Fibroblast of skin of left biceps (primary cell): ENCODE measurements around the gene ARHGAP45.

Experiments used
- DNase-seq, 2 experiments: peaks; one replicate each; pipeline ENCODE4 v3.0.0-alpha.2; 2013; ENCODE audit warnings: low read depth in 2 of 2

ARHGAP45 gene

DNA sequence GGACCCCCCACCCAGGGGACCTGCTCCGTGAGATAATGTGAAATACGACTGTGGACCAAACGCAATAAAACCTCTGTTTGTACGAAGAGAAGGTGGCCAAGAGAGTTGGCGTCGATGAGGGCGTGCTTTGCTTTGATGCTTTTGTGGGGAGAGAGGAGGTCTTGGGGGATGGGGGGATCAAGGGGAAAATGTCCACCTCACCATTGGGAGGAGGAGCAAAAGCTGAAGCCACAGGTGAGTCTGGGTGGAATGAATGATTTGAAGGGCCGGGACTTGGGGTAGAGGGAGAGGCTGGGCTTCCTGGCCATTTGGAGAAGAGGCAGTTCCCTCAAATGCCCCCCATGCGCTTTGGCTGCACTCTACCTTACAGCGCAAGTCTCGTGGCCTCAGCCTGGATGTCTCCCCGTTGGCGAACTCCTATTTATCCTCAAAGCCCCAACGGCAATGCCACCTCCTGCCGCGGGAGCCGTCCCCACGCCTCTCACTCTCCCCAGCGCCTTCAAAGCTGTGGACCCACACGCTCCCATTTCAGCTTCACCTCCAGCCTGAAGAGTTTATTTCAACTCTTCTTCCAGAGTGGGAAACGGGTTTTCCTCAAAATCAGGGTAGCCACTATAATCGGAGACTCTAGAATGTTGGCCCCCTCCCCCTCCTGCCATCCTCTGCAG is 27.9 kb upstream of the ARHGAP45 start:
- DNase-seq = no peak

GRCh38 chr19:1039646-1040475 is 27.1 kb upstream of the ARHGAP45 start, which contains the start of gene ABCA7:
Gene ABCA7 (plus strand): TSS chr19:1040107. CDS start chr19:1041362, 1,255 bp downstream.
- peak; percentile 92 to 94 for DNase-seq

GRCh38 chr19:1040476-1041271 is 26.3 kb upstream of the ARHGAP45 start:
- peak; percentile 85 to 86 for DNase-seq

GRCh38 chr19:1041272-1041834 is 25.6 kb upstream of the ARHGAP45 start:
- DNase-seq = no peak

- DNase-seq = no peak
Measured at GRCh38 chr19:1041835-1042685, 24.9 kb upstream of the ARHGAP45 start.

- DNase-seq = no peak
Measured at GRCh38 chr19:1042689-1043511, 24.1 kb upstream of the ARHGAP45 start.

DNA sequence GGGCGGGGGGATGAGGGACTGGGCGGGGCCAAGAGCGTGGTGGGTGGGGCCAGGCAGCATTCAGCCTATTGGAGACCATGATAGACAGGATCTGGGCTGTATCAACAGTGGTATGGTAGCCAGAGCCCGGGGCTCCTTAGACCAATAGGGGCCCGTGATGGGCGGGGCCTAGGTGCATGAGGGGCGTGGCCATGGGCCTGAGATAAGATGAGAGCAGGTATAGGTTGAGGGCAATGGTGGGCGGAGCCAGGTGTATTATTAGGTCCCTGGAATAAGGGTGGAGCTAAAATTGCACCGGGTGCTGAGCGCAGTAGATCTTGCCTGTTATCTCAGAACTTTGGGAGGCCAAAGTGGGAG is 21.7 kb upstream of the ARHGAP45 start:
- no peak for DNase-seq

DNA sequence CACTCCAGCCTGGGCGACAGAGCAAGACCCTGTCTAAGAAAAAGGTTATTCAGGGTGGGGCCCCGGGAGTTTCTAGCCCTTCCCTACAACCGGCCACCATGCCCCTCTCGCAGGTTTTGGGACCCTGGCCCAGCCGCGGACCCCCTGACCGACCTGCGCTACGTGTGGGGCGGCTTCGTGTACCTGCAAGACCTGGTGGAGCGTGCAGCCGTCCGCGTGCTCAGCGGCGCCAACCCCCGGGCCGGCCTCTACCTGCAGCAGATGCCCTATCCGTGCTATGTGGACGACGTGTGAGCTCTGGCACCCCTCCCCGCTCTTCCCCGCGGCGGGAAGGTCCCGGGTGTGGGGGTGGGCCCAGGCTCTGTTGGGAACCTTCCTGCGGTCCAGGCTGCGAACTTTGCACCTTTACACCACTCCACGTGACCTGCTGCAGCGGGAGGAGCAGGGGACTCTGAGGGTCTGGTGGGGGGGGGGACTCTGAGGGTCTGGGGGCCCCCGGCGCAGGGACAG is 20.8 kb upstream of the ARHGAP45 start:
- no peak for DNase-seq

GRCh38 chr19:1046836-1047695 is 19.9 kb upstream of the ARHGAP45 start:
- no peak for DNase-seq

DNA sequence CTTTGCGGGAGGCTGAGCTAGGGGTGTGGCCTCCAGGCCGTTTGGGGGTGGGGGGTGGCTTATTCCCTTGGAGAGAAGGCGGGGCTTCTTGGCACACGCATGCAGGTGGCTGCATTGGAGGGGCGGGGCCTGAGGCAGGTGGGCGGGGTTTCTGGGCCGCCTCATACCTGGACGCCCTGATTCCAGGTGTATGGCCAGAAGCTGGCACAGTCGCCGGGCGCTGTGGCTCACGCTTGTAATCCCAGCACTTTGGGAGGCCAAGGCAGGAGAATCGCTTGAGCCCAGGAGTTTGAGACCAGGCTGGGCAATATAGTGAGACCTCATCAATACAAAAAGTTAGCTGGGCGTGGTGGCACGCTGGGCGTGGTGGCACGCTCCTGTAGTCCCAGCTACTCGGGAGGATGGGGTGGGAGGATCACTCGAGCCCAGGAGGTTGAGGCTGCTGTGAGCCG is 19.2 kb upstream of the ARHGAP45 start:
- no peak for DNase-seq

DNA sequence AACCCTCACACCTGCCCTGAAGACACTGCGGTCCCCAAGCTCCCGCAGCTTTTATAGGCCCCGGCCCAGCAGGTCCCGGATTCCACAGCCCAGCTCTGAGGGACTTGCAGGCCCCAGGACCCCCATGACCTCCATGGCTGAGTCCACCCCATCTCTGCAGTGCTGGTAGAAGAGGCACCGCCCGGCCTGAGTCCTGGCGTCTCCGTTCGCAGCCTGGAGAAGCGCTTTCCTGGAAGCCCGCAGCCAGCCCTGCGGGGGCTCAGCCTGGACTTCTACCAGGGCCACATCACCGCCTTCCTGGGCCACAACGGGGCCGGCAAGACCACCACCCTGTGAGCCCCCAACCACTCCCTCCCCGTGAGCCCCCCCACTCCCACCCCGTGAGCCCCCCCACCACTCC is 17.9 kb upstream of the ARHGAP45 start:
- DNase-seq = no peak

GRCh38 chr19:1049800-1050199 is 17.2 kb upstream of the ARHGAP45 start:
- DNase-seq = no peak

- no peak for DNase-seq
Measured at GRCh38 chr19:1050989-1051788, 15.8 kb upstream of the ARHGAP45 start.

DNA sequence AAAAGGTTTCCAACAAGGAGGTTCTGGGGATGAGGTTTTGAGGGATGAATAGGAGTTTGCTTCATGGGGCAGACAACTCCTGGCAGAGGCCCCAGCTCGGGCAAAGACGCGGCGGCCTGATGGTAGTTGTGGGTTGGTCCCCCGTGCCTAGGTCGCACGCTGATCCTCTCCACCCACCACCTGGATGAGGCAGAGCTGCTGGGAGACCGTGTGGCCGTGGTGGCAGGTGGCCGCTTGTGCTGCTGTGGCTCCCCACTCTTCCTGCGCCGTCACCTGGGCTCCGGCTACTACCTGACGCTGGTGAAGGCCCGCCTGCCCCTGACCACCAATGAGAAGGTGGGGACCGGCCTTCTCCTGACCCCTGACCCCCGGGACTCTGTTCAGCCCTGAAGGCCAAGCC is 15.2 kb upstream of the ARHGAP45 start:
- DNase-seq = no peak

- no peak for DNase-seq
Measured at GRCh38 chr19:1052349-1052975, 14.5 kb upstream of the ARHGAP45 start.

GRCh38 chr19:1053176-1054101 is 13.5 kb upstream of the ARHGAP45 start:
- DNase-seq = no peak
